GM10266 (cell line): Measurements from ENCODE around the gene MSANTD2.

Experiments
- DNase-seq: peaks from one replicate; pipeline ENCODE4 v3.0.0; 2012; ENCODE audit errors: extremely low spot score
- TF ChIP-seq, protein P1 (sequence below): IDR thresholded peaks from 2 replicates; pipeline ENCODE4 v1.5.1; 2012; ENCODE audit warnings: mild to moderate bottlenecking, low read depth; ENCODE audit not compliant: control insufficient read depth, insufficient read depth; ENCODE audit errors: missing control alignments

Gene MSANTD2

DNA sequence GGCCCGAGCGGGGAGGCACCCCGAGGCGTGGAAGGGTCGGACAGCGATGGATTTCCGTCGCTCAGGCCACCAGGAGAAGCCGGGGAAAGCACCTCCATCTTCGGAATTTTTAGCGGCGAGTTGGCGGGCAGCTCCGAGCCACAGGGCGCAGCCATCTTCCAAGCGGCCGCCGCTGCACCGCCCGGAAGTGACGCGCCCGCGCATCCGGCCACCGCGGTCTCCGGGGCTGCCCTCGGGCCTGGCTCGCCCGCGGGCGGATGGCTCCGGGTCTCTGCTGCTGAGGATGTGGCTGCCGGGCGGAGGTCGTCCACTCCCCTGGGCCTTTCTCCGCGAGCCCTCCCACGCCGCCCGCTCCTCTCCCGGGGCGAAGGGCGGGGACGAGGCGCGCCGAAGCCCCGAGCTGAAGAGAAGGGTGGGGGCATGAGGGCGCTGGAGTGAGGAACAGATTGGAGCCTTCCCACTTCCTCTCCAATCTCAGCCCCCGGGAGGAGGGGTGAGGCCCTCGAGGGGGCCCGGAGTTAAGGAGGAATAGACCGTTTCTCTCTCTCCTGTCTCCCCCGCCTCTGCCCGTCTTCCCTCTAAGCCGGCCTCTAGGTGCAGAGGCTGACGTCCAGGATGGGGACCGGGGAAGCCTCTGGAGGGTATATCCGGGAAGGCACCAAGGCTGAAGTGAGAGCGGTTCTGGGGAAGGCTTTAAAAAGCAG lies at the start of gene MSANTD2:
Gene MSANTD2, minus strand, starts transcription at position 181 of the 704 bp plus-strand sequence. Its CDS starts 26 bp downstream, at position 155.
- TF ChIP-seq, protein P1, sequence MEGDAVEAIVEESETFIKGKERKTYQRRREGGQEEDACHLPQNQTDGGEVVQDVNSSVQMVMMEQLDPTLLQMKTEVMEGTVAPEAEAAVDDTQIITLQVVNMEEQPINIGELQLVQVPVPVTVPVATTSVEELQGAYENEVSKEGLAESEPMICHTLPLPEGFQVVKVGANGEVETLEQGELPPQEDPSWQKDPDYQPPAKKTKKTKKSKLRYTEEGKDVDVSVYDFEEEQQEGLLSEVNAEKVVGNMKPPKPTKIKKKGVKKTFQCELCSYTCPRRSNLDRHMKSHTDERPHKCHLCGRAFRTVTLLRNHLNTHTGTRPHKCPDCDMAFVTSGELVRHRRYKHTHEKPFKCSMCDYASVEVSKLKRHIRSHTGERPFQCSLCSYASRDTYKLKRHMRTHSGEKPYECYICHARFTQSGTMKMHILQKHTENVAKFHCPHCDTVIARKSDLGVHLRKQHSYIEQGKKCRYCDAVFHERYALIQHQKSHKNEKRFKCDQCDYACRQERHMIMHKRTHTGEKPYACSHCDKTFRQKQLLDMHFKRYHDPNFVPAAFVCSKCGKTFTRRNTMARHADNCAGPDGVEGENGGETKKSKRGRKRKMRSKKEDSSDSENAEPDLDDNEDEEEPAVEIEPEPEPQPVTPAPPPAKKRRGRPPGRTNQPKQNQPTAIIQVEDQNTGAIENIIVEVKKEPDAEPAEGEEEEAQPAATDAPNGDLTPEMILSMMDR, result no peak
- peak; percentile 90 for DNase-seq

DNA sequence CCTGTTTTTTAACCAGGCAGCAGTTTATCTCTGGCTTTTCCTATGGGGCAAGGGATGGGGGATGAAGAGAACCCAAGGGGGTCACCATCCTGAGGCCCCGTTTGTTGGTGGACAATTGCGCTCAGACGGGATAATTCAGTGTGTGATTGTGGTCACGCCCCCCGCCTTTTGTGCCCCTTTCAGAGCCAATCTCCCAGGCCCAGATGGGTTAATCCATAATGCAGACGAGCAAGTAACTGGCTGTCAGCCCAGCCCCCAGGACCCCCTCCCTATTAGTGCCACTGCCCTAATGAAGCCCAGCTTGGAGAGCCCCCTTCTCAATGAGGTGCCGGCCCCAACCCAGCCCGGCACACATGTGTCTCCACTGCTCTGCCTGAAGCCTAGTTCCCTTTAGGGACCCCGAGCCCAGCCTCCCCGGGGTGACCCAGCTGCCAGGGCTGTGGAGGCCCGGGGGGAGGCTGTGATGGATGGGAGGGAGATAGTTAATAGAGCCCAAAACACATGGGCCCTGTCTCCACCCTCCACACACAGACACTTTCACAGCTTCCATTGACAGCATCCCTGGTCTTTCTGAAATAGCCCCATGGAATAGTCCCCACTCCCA lies 46.0 kb upstream of the MSANTD2 start:
- no peak for DNase-seq
- TF ChIP-seq, protein P1, result no peak

DNA sequence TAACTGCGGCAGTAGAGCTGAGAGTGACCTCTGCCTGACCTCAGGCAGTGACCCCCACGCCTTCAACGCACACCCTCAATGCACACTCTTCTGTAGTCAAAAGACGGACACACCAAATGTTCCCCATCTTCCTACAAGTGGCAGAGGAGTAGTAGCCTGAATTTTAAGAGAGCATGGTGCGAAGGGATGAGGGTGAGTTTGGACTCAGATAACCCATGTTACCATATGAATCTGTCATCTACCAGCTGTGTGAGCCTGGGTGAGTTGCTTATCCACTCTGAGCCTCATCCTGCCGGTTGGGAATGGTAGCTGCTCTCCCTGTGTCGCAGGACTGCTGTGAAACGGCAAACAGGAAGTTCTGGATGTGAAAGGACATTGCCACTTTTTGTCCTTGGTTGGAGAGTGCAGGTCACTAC lies 44.5 kb upstream of the MSANTD2 start:
- no peak for DNase-seq
- TF ChIP-seq, protein P1, result no peak

DNA sequence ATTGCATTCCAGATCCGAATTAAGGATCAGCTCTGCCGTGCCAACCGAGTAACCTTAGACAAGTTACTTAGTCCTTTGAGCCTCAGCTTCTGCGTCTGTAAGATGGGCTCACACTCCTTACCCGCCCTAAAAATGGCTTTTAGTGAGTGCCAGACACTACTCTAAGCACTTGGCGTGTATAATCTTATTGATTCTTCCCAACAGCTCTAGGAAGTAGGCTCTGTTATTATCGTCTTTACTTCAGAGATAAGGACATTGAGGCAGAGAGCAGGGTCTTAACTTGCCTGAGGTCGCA lies 43.4 kb upstream of the MSANTD2 start:
- TF ChIP-seq, protein P1, result no peak
- no peak for DNase-seq

DNA sequence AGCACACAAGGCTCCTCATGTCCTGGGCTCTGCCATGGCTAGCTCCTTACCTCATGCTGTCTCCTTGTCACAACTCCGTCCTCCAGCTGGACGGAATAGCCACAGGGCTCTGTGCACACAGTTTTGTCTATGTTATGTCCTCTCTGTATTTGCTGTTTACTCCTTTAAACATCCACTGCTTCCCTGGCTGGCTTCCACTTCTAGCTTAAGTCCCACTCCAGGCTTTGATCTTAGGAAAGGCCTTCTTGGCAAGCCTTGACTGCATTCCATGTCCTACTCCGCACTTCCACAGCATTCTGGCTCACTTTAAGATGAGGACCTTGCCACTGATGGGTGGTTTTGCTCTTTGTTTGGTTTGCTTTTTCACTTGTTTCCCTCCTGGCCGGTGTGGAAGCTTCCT lies 42.1 kb upstream of the MSANTD2 start:
- TF ChIP-seq, protein P1, result no peak

DNA sequence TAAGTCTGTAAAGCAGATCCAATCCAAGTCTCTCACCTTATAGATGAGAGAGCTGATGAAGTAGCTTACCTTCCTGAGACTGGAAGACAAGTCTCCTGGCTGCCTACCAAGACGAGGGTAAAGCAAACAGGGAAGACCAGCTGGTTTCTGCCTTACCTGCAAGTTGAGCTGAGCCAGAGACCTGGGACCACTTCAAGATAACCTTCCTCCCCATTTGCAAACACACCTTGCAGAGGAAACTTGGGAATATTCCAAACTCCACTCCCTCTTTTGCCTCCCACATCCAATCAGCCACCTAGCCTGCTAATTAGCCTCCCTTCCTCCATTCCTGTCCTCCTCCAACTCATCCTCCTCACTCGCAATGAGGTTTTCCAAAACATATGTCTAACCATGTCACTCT lies 41.6 kb upstream of the MSANTD2 start:
- no peak for DNase-seq
- TF ChIP-seq, protein P1, result no peak

More for the DNA sequence above, 42.1 kb upstream of the MSANTD2 start:
- DNase-seq, result no peak

DNA sequence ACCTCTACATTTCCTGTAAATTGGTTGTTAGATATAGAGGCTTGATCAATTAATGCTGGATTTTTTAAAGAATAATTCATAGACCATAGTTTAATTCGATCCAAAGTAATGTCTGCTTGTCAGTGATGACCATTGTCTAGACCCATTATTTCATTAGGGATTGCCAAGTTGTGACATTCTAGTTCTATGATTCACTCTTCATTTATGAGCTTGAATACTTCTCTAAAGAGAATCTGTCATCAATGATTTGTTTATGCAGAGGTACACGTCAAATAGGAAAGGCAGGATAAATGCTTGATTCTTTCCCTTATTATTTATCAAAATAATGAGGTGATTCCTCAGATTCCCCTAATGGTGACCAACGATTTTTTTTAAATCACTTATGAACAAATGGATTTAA lies 41.0 kb upstream of the MSANTD2 start:
- no peak for DNase-seq
- TF ChIP-seq, protein P1, result no peak
